NCI-H2107 treated with DMSO at 0.1 percent for 48 hours (cell line): Measurements from ENCODE around the gene TMC5.

Experiments used
- DNase-seq: peaks from one replicate; lab custom pipeline; 2025; ENCODE audit not compliant: unreplicated experiment; lab: John Stamatoyannopoulos, UW

Gene TMC5

DNA sequence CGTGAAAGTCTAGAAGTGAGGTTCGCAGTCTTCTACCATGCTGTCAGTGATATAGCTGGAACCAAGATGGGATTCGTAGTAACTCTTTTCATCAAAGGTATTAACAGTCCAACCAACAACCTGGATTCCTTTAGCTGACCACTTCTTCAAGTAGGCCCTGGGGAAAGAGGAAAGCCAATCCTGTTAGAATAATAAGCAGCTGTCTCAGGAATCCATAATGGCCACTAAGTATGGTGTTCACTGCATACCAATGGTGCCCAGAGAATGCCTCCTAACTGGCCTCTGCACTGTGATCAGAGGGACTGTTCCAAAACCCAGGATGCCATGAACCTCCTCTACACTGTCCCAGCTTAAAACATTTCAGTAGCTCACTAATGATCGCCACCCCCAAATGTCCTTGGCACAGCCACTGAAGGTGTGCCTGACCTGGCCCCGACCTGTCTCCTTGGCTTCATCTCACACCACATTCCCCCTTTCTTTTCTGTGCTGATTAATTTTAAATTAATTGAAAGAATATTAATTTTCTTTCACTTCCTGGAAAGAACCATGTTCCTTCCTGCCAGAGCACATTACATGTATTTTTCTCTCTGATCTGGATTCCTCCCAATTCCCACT lies 85.9 kb downstream of the TMC5 start:
- DNase-seq: no peak

DNA sequence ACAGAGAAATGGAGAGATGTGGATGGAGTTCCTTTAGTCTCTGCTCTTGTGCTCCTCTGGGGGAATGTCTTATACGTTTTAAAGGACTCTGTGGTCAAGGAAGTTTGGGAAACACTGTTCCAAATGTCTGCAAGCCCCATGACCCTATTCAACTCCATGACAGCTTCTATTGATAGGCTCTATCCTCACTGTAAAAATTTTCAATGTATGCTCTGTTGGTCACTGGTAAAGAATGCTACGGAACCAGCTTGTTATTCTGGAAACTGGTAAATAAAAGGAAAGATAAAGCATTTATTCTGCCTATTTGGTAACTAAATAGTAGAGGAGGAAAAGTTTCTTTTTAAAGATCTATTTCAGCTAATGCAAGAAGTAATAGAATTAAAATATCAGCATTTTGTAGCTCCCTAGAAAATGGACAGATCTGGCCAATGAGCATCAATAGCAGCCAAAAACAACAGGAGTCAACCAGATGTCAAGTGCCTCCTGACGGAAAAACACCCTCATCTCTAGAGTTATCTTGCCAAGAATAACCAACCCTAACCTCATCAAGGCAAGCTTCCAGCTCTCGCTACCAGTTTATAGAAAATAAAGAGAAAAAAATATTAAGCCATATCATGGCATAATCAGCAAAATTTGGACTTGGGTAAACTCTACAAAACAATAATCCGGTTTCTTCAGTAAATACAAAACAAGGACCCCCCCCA lies 88.1 kb downstream of the TMC5 start:
- no peak for DNase-seq

DNA sequence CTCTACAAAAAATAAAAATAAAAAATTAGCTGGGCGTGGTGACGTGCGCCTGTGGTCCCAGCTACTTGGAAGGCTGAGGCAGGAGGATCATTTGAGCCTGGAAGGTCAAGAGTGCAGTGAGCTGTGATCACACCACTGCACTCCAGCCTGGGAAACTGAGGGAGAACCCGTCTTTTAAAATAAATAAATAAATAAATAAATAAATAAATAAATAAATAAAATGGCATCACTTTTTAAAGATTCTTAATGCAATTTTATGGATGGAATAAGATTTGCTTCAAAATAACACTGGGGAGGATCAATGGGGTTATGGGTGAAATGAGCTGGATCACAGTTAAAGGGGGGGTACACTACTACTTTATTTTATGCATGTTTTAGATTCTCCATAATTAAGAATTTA lies 89.3 kb downstream of the TMC5 start:
- DNase-seq: no peak

- no peak for DNase-seq
Observed at GRCh38 chr16:19507867-19508266, 90.2 kb downstream of the TMC5 start.

DNA sequence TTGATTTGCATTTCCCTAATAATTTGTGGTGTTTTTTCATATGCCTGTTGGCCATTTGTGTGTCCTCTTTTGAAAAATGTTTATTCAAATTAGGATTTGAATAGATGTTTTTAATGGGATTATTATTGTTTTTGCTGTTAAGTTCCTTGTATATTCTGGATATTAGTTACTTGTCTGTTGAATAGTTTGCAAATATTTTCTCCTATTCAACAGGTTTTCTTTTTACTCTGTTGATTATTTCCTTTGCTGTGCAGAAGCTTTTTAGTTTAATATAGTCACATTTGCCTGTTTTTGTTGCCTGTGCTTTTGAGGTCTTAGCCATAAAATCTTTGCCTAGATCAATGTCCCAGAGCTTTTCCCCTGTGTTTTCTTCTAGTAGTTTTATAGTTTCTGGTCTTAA lies 94.6 kb downstream of the TMC5 start:
- DNase-seq: no peak

DNA sequence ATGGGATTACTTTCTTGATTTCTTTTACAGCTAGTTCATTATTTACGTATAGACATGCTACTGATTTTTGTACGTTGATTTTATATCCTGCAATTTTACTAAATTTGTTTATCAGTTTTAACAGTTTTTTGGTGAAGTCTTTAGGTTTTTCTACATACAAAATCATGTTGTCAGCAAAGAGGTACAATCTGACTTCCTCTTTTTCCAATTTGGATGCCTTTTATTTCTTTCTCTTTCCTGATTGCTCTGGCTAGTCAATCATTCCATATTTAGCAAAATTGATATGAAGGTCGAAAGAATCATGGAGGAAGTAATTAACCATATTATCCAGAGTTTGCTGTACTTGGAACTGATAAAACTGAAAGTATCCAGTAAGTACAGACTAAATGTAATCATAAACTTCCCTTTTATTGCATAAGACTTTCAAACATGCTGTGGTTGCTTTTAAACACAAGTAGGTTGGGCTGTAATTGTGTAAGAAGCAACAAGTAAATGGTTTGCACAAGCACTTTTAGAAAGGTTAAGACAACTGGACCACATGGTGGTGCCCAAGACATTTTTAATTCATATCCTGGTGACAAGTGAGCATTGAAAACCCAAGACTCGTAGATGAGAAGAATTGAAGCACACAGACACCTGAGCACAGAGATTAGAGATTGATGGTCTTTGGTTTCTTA lies 95.8 kb downstream of the TMC5 start:
- DNase-seq: no peak

- DNase-seq: no peak
Observed at GRCh38 chr16:19515757-19516156, 98.1 kb downstream of the TMC5 start.

DNA sequence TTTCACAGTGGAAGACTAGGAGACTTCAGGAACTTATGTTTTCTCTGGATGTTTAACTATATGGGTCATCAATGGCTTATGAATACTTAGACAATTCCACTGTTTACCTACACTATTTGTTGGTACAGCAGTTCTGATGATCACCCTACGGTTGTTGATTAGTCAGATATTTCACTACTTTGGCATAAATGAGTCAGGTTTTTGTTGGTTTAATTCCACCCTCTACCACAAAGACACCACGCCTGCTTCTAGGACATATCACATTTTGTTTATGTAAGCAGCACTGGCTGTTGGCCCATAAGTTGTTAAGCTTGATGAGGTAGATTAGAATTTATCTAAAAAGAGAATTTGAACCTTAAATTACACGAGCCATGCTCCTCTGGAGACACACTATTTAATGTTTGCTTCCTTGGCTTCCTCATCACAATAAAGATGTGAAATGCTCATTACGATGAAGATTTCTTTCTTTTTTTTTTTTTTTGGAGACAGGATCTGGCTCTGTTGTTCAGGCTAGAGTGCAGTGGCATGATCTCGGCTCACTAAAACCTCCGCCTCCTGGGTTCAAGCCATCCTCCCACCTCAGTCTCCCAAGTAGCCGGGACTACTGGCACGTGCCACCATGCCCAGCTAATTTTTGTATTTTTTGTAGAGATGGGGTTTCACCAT lies 99.9 kb downstream of the TMC5 start:
- no peak for DNase-seq

DNA sequence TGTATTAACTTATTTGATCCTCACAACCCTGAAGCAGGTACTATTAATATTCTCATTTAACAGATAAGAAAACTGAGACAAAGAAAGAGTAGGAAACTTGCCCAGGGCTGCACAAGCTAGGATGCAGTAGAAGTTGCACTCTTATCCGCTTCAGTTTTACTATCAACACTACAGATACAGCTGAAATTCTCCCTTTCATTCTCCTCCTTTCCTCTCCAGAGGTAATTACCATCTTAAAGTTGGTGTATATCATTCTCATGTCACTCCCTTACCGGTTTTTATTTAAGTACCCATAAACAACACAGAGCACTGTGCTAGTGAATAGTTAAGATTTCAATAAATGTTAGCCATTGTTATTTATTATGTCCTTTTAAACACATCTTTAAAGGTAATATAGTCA lies 100.7 kb downstream of the TMC5 start:
- DNase-seq: no peak

GRCh38 chr16:19520861-19521331 lies 103.2 kb downstream of the TMC5 start:
- DNase-seq: no peak

DNA sequence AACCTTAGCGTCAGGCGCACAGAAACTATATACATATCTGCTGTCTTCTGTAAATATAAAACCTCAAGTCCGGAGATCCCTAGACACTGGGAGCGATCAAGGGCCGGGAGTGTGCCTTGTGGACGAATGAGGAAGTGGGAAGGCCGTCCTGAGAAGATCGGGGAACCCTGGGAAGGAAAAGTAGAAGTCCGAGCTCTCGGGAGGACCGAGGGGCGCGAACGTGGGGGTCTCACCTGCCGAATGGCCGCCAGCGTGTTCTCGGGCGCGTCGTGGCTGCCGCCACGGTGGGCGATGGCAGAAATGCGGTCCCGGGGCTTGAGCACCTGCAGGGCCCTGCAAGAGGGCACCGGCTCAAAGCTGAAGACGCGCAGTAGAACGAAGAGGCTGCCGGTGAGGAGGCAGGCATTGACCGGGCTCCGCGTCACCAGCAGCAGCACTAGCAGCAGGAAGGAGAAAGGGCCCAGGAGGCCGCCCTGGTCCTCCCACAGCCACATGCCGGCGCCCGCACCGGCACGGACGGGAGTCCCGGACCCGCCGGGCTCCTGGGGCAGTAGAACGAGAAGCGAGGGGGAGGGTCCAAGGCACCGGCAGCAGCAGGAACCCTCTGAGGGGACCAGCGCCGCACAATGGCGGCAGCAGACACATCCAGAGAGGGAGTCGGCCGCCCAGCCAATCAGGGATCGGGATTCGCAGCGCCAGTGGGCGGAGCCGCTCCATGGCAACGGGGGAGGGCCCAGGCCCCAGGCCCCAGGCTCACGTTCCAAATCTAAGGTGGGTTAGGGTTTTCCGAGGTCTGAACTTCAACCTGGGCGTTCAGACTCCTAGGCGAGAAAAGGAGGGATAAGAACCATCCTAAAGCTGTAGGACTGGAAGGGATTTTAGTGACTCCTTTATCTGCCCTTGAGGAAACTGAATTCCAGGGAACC lies 104.1 kb downstream of the TMC5 start, which contains the start of gene GDE1:
TSS of gene GDE1 (minus strand) at position 628 of the 926 bp plus-strand sequence. CDS start at position 494, 134 bp downstream.
- peak; percentile 86 for DNase-seq

GRCh38 chr16:19522397-19522732 lies 104.7 kb downstream of the TMC5 start:
- no peak for DNase-seq

DNA sequence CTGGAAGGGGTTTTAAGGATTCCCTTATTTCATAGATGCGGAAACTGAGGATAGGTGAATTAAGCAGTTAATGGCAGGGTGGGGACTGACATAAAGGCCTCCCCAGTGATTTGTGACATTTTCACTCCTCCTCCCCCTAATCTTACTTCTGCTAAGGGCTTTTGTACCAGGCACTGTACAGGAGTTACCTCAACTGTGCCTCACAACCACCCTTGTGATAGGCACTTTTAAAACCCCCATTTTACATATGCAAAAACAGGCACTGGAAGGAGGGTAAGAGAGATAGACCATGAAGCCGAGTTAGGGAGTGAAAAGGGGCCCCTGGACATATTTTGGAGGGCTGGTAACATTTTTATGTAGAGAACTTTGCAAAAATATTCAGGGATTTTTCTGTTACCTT lies 105.1 kb downstream of the TMC5 start:
- no peak for DNase-seq

- no peak for DNase-seq
Observed at GRCh38 chr16:19523184-19523558, 105.5 kb downstream of the TMC5 start.

DNA sequence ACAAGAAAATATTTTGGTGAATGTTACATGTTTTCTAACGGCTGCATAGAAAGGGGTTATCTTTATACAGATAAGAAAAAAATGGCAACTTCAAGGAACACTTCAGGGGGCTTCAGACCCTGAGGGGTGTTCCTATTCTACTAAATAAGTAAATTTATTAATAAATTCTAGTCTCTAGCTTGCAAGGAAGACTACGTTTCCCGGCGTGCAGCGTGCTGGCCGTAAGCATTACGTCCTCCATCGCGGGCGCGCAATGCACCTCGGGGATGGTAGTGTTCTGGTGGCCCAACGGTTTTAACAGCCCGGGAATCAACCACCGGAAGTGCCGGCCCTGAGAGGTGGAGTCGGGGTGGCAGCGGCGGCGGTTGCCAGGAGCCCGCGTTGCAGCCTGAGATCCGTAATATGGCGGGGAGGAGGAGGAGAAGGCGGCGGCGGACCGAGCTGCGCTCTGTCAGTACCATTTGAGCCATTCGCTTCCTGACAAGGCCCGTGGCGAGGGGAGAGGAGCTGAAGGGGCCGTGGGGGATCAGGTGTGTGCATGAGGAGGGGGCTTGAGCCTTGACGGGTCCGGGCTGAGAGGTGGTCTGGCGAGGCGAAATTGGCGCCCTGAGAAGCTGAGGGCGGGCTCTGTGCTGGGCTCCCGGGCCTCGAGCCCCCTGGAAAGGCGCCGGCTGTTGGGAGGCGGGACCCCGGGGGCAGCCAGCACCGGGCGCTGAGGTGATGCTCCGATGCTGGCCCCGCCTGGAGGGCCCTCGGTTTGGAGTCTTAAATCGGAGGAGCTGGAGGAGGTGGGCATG lies 106.1 kb downstream of the TMC5 start, which contains the start of gene CCP110:
TSS of gene CCP110 (plus strand) at position 384 of the 797 bp plus-strand sequence. CDS start 3,940 bp downstream, outside the sequence.
- DNase-seq: peak; percentile 92

- DNase-seq: no peak
Observed at GRCh38 chr16:19524356-19524615, 106.6 kb downstream of the TMC5 start.

- no peak for DNase-seq
Observed at GRCh38 chr16:19524616-19525384, 107.1 kb downstream of the TMC5 start.

- no peak for DNase-seq
Observed at GRCh38 chr16:19525385-19525723, 107.7 kb downstream of the TMC5 start.

GRCh38 chr16:19527161-19527560 lies 109.5 kb downstream of the TMC5 start:
- no peak for DNase-seq
